ENCODE data around the gene OR14A16. TPM values are rescaled to one million over a fixed set of nuclear protein-coding genes. Genes with fewer than 3 reads are reported as not detected.

Gene OR14A16, protein sequence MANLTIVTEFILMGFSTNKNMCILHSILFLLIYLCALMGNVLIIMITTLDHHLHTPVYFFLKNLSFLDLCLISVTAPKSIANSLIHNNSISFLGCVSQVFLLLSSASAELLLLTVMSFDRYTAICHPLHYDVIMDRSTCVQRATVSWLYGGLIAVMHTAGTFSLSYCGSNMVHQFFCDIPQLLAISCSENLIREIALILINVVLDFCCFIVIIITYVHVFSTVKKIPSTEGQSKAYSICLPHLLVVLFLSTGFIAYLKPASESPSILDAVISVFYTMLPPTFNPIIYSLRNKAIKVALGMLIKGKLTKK
- total RNA-seq, result not detected

DNA sequence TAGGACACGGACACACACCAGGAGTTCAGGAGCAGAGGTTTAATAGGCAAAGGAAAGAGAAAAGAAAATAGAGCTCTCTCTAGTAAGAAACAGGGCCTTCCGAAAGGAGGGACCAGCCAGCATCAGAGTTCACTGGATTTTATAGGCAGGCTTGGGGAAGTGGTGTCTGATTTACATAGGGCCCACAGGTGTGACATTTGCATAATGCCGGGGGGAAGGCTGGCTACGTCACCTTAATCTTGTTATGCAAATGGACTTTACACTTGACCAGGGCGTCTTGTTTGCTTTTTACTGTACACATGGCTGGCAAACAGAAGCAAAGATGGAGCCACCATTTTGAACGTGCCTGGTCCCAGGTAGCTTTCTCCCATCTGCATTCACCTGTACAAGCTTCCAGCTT, at the start of gene OR14A16:
Gene OR14A16, minus strand, starts transcription at position 97 of the 400 bp plus-strand sequence. CDS start 8,390 bp downstream, outside the sequence.

DNA sequence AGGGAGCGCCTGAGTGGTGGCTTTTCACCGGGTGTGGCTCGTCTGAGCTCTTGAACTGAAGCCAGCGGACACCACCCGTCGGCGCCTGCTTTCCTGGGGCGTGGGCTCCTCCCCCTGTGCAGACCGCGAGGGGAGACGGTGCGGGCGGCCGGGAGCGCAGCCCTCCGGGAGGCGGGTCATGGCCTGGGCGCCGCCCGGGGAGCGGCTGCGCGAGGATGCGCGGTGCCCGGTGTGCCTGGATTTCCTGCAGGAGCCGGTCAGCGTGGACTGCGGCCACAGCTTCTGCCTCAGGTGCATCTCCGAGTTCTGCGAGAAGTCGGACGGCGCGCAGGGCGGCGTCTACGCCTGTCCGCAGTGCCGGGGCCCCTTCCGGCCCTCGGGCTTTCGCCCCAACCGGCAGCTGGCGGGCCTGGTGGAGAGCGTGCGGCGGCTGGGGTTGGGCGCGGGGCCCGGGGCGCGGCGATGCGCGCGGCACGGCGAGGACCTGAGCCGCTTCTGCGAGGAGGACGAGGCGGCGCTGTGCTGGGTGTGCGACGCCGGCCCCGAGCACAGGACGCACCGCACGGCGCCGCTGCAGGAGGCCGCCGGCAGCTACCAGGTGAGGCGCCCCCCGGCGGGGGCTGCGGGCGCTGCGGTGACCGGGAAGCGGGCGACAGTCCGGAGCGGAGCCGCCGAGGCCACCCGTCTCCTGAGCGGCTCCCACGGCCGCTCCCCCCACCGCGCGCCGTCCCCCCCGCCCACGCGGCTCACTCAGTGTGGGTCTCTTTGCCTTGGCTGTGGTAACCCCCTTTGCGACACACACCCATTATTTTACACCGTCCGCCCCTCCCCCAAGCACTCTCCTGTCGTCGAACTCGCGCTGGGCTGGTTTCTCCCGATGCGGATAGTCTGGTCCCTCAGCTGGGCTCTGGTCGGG, 33.4 kb upstream of the OR14A16 start, which contains the start of gene TRIM58:
Gene TRIM58, plus strand, starts transcription at position 119 of the 916 bp plus-strand sequence. Its CDS starts 60 bp downstream, at position 179.

DNA sequence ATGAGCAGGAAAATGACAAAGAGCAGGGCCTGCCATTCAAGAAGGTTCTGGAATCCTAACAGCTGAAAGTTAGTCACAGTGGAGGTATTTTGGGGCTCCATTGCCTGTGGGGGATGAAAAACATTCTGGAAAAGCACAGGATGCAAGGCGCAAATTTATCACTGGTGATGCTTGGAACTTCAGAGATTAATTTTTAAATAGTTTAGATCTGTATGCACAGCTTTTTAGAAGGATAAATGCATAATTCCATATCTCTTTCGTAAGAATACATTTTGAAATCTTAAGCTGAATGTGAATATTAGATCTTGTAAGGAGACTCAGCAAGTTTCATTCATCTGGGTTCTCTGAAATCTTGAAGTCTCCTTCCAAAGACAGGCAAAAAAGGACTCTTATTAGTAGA, 17.9 kb upstream of the OR14A16 start, which contains the start of gene OR11L1:
Gene OR11L1, minus strand, starts transcription at position 101 of the 400 bp plus-strand sequence. Its CDS starts 0 bp downstream, at position 101.

Other genes with a start within 250 kb of the OR14A16 start
- gene OR2G2, start 235.8 kb downstream of the OR14A16 start, total RNA-seq, result not detected
- not detected for gene OR2G3, start 218.5 kb downstream of the OR14A16 start, total RNA-seq
- not detected for gene OR13G1, start 144.4 kb downstream of the OR14A16 start, total RNA-seq
- gene OR6F1, start 107.5 kb downstream of the OR14A16 start, total RNA-seq, result not detected
- not detected for gene OR14K1, start 85.5 kb downstream of the OR14A16 start, total RNA-seq
- not detected for gene OR14A2, start 76.0 kb downstream of the OR14A16 start, total RNA-seq
- gene OR1C1, start 63.6 kb downstream of the OR14A16 start, total RNA-seq, result not detected
- not detected for gene OR11L1, start 17.8 kb upstream of the OR14A16 start, total RNA-seq
- gene TRIM58, start 33.1 kb upstream of the OR14A16 start, total RNA-seq, result under 1 TPM; 0.30 to 0.53 TPM
- gene OR2W3, start 71.5 kb upstream of the OR14A16 start, total RNA-seq, result not detected
- not detected for gene OR2T8, start 96.1 kb upstream of the OR14A16 start, total RNA-seq
- not detected for gene OR2AJ1, start 100.8 kb upstream of the OR14A16 start, total RNA-seq
- under 1 TPM in 1 of 2 experiments, not detected in 1; 0.30 TPM for gene OR2L8, start 124.7 kb upstream of the OR14A16 start, total RNA-seq
- gene OR2AK2, start 141.1 kb upstream of the OR14A16 start, total RNA-seq, result not detected
- not detected for gene OR2L5, start 189.5 kb upstream of the OR14A16 start, total RNA-seq
- gene OR2L2, start 206.0 kb upstream of the OR14A16 start, total RNA-seq, result under 1 TPM; 0.05 to 0.08 TPM
- not detected for gene OR2L3, start 222.7 kb upstream of the OR14A16 start, total RNA-seq